HG02588 (cell line): ENCODE results near the gene ADD3.
"Not testable (repeated sequence)": the region's sequence is repeated elsewhere in the genome, so short reads cannot be mapped to it uniquely, and the experiment has no call there.

Experiments used
- ATAC-seq: cut with Tn5 transposase; IDR thresholded peaks from one replicate; pipeline ENCODE4 v1.9.1; 2021; ENCODE audit warnings: mild to moderate bottlenecking, moderate library complexity; ENCODE audit not compliant: unreplicated experiment

The ADD3 gene

GRCh38 chr10:109976681-109977080 is 31.1 kb upstream of the ADD3 start:
- no peak for ATAC-seq

- ATAC-seq = no peak
Measured at GRCh38 chr10:109977382-109977806, 30.4 kb upstream of the ADD3 start.

GRCh38 chr10:109978481-109978880 is 29.3 kb upstream of the ADD3 start:
- ATAC-seq = no peak

DNA sequence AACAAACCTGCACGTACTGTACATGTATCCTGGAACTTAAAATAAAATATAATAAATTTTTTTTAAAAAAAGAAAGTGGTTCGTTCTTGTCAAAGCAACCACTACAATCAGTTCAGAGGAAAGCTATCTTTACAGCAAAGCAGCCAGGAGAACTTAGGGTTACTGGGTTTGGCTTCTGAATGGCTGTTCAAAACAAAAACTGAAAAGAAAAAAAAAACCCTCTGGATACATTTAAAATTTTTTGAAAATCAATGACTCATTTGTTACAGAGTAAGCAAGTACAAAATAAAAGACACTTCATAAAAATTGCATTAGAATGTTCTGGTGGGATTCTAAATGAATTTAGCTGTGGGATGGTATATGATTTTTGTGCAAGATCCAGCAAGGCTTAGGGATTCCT is 28.6 kb upstream of the ADD3 start:
- no peak for ATAC-seq

DNA sequence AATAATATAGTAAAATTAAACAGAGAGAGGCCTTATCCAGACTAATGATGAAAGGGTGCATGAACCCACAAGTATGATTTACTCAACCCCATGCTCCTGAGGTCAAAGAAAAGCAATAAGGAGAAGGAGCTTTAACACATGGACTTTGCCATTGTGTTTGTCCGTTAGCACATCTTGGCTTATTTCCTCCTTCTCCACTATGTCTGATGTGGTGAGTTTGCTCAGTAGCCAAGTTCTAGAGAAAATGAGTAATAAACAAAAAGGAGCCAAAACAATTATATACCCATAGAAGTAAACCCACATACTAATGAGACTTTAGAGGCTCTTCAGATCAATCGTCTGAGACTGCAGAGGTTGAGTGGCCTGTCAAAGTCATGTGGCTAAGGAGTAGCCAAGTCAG is 26.1 kb upstream of the ADD3 start:
- no peak for ATAC-seq

- ATAC-seq = no peak
Measured at GRCh38 chr10:109982123-109982522, 25.7 kb upstream of the ADD3 start.

DNA sequence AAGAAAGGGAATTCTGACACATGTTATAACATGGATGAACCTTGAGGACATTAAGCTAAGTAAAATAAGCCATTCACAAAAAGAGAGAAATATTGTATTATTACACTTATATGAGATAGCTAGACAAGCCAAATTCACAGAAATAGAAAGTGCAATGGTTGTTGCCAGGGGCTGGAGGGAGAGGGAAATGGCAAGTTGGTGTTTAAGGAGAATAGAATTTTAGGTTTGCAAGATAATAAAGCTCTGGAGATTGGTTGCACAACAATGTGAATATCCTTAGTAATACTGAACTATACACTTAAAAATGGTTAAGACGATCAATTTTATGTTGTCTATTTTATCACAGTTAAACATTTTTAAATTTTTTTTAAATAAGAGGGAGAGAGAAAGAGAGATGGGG is 25.0 kb upstream of the ADD3 start:
- ATAC-seq = no peak

- ATAC-seq = no peak
Measured at GRCh38 chr10:109984013-109984412, 23.8 kb upstream of the ADD3 start.

- not testable (repeated sequence) for ATAC-seq
Measured at GRCh38 chr10:109985768-109986167, 22.0 kb upstream of the ADD3 start.

- ATAC-seq = no peak
Measured at GRCh38 chr10:109987452-109988211, 20.2 kb upstream of the ADD3 start.

DNA sequence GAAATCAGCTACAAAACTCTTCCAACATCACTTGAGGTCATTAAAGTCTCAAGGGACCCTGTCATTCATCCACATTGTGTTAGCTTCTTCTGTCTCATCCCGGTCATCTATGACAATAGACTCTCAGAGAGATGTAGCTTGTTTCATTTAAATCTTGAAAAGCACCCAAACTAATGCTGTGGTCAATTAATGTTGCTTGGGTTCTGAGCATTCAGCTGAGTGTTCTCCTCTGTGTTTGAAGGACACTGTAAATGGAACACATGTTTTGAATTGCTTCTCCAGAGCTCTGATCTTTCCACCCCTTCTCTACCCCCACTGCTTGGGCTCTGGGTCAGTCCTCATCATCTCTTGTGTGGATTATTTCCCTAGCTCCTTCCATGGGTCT is 19.6 kb upstream of the ADD3 start:
- no peak for ATAC-seq

DNA sequence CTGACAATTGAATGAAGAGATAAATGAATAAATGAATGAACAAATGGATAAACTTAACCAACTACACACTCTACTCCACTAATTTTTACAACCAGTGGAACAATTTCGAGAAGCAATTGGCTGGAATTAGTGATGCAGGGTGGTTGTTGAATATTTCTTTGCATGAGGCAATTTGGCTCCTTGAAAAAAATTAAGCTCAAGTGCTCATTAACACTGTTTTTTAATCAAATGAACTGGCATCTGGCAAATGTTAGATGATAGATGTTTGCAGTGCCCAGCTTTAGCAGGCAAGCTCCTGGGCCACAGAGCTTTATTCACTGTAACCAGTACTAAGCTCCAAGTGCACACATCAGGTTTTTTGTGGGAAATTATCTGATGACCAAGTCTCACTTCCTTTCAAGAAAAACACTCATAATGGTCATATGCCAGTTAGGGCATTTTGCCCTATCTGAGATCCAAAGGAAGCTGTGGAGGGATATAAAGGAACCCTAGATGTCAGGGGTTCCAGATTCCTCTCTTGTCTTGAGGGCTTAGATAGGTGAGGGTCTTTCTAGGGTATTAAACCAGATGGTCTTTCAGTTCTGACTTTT is 16.4 kb upstream of the ADD3 start:
- no peak for ATAC-seq

DNA sequence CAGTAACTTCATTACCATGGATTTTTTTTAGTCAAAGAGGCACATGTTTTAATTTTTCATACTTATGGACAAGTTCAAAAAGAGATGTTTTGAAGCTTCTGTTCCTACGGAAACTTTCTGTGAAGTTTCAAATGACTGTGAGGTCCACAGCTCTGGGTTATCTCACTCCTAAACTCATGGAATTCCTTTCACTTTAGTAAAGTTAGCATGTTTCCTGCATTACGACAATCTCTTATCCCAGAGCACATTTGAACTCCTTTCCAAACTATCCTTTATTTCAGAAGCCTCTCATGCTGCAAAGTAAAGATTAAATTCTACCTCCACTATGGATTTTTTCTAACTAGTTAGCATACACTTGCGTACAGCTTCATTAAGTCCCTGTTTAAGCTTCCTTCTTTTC is 15.3 kb upstream of the ADD3 start:
- ATAC-seq = no peak

DNA sequence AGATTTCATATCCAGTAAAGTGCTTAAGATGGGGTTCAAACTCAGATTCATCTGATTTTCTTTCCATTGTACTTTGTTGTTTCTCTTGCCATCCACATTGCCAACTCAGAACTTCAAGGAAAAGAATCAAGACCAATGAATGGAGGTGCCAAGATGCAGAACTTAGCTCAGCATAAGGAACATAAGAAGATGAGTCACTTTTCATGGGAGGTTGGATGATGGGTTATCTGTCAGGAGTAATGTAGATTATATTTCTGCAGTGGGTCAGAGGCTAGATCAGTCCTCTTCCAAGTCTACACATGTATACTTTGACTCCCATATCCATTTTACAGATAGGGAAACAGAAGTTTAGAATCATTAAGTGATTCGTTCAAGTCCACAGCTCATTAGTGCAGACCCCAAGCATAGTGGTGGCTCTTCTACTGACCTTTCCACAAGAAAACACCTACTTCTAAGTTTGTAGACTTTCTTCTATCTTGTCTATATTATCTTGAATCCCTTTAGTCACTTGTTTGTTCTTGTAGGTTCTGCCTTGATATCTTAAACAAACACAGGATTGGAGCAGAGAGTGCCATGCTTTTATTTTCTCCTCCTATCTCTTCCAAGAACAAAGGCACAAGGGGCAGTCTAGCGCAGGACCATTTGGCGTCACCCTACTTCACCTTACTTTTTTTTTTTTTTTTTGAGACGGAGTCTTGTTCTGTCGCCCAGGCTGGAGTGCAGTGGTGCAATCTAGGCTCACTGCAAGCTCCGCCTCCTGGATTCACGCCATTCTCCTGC is 14.0 kb upstream of the ADD3 start:
- no peak for ATAC-seq

GRCh38 chr10:109994711-109995577 is 12.8 kb upstream of the ADD3 start:
- ATAC-seq = no peak

DNA sequence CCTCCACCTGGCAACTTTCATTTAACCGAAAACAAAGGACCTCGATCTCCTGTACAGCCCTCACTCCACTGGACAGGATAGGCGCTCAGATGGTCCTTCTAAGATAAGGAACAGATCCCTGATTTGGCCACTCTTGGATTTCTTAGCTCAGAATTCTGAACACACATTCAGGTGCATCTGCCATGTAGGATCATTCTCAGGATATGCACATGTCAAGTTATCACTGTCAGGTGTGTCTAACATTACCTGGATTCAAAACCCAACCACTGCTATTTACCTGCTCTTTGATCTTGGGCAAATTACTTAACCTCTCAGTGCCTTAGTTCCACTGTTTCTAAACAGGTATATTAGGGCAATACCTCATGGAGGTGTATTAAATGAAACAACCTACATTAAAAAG is 12.2 kb upstream of the ADD3 start:
- no peak for ATAC-seq

GRCh38 chr10:109996225-109996624 is 11.6 kb upstream of the ADD3 start:
- peak; percentile 55 for ATAC-seq

- ATAC-seq = peak; percentile 19
Measured at GRCh38 chr10:109996766-109997171, 11.0 kb upstream of the ADD3 start.

GRCh38 chr10:109997233-109997632 is 10.6 kb upstream of the ADD3 start:
- no peak for ATAC-seq

DNA sequence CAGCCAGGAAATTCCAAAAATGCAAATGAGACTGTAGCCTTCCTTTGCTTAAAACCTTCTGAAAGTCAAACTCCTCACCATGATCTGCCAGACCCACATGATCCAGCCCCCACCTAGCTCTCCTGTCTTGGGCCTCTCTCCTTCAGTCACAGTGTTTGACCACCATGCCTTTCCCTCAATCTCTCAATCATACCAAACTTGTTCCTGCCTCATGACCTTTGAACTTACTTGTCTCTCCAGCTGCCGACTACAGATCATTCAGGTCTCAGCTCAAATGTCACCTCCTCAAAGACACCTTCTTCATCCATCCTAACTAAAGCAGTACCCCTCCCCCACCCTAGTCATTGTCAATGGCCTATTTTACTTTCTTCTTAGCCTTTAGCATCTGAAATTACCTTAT is 9.3 kb upstream of the ADD3 start:
- ATAC-seq = no peak
